ENCODE measurements around the gene CACNA1I.

GRCh38 chr22:39565414-39565944 is 5.1 kb upstream of the CACNA1I start:
- no peak for TF ChIP-seq CTCF (conservative IDR thresholded peaks at IDR 0.05; ENCODE audit: low read depth, low read length)
- TF ChIP-seq EZH2 (IDR thresholded peaks at IDR 0.05; ENCODE audit: borderline replicate concordance, low read depth, low read length, poor library complexity, severe bottlenecking), result no peak
